Caco-2 (cell line): ENCODE results near the gene DDX54. TPM values are rescaled to one million over a fixed set of nuclear protein-coding genes. Genes with fewer than 3 reads are reported as not detected.

ENCODE experiments used
- Bru-seq: library from RNA; stranded (reverse); fragments of 400-500 nt; gene quantifications from one replicate; lab custom pipeline; 2021; lab: Mats Ljungman, UMichigan
- BruChase-seq, 2 experiments: library from RNA; stranded (reverse); fragments of 400-500 nt; gene quantifications; one replicate each; lab custom pipeline; 2021; lab: Mats Ljungman, UMichigan
- BruUV-seq: library from RNA; stranded (reverse); fragments of 400-500 nt; replicated peaks from 2 replicates; lab custom pipeline; 2021; lab: Mats Ljungman, UMichigan
- CTCF ChIA-PET: fragments of 300-600 bp; sonication (Branson Sonifier 250); formaldehyde crosslinking; loops from one replicate; lab custom pipeline; 2022; ENCODE audit warnings: antibody characterized with exemption; lab: Charles Lee
- POLR2A ChIA-PET: fragments of 300-600 bp; sonication (Branson Sonifier 250); formaldehyde crosslinking; loops from one replicate; lab custom pipeline; 2022; ENCODE audit warnings: antibody characterized with exemption; lab: Charles Lee
- DNase-seq, 2 experiments: peaks; one replicate each; pipeline versions ENCODE4 v3.0.0 to v3.0.0-alpha.2; 2020 to 2022
- H3K27me3 ChIP-seq: replicated peaks from 2 replicates; pipeline ENCODE4 v1.6.0; 2011; ENCODE audit warnings: low read length; ENCODE audit not compliant: control insufficient read depth, insufficient read depth
- H3K36me3 ChIP-seq: 2 replicates; pipeline ENCODE4 v1.5.1; 2011; ENCODE audit warnings: low read length; ENCODE audit not compliant: control insufficient read depth, insufficient read depth
- H3K4me1 ChIP-seq: fragments of 250-450 bp; sonication (Bioruptor Pico); 2 replicates; pipeline ENCODE4 v1.5.1; 2020; ENCODE audit warnings: mild to moderate bottlenecking
- H3K4me3 ChIP-seq: 2 replicates; pipeline ENCODE4 v1.5.1; 2011; ENCODE audit warnings: low read depth, mild to moderate bottlenecking, control low read depth, low read length
- H3K9me3 ChIP-seq: fragments of 250-450 bp; sonication (Bioruptor Pico); 2 replicates; pipeline ENCODE4 v1.5.1; 2020; ENCODE audit warnings: mild to moderate bottlenecking, moderate library complexity
- H3K27ac Mint-ChIP-seq: one replicate; pipeline ENCODE4 v1.8.0; 2022; ENCODE audit warnings: mixed read lengths; ENCODE audit not compliant: unreplicated experiment
- H3K27me3 Mint-ChIP-seq: one replicate; pipeline ENCODE4 v1.8.0; 2022; ENCODE audit warnings: mixed read lengths; ENCODE audit not compliant: insufficient read depth, unreplicated experiment
- H3K36me3 Mint-ChIP-seq: one replicate; pipeline ENCODE4 v1.8.0; 2022; ENCODE audit warnings: mild to moderate bottlenecking, mixed read lengths; ENCODE audit not compliant: insufficient read depth, unreplicated experiment
- H3K4me1 Mint-ChIP-seq: one replicate; pipeline ENCODE4 v1.8.0; 2022; ENCODE audit warnings: low read depth, mixed read lengths; ENCODE audit not compliant: unreplicated experiment
- H3K4me3 Mint-ChIP-seq: one replicate; pipeline ENCODE4 v1.8.0; 2022; ENCODE audit warnings: mild to moderate bottlenecking, moderate library complexity, mixed read lengths; ENCODE audit not compliant: unreplicated experiment
- H3K9me3 Mint-ChIP-seq: one replicate; pipeline ENCODE4 v1.8.0; 2022; ENCODE audit warnings: mixed read lengths; ENCODE audit not compliant: unreplicated experiment
- CTCF ChIP-seq, 2 experiments: fragments of 200-600 bp in 1 of 2; IDR thresholded peaks; 1 replicate in 1 of 2; 2 replicates in 1 of 2; pipeline versions ENCODE4 v1.5.1 to v1.8.0; 2011 to 2022; ENCODE audit warnings: antibody characterized with exemption in 1 of 2, control low read depth in 1 of 2, inconsistent platforms in 1 of 2, low read depth in 1 of 2, low read length in 1 of 2, mild to moderate bottlenecking in 1 of 2, moderate library complexity in 1 of 2; ENCODE audit not compliant: insufficient read depth in 1 of 2, severe bottlenecking in 1 of 2, unreplicated experiment in 1 of 2
- intact Hi-C: fragments of 100-400 bp; cut with micrococcal nuclease; formaldehyde crosslinking; loops from one replicate; pipeline ENCODE4 v1.10.0; 2022; ENCODE audit not compliant: unreplicated experiment
- long read RNA-seq: library from polyadenylated mRNA; stranded (forward); transcript quantifications from one replicate; pipeline ENCODE4 v2.0.0, GENCODE V29; 2022
- total RNA-seq: library from RNA; stranded (reverse); gene quantifications from 2 replicates; pipeline ENCODE4 v1.2.3, GENCODE V29; 2022

Gene DDX54
- 101 and 110 TPM in 2 replicates for total RNA-seq
- percentile 73 among the genes with signal in this experiment for Bru-seq, nascent RNA
- BruChase-seq, experiment 1, labeled RNA remaining after a 2-hour chase = percentile 72 among the genes with signal in this experiment
- BruChase-seq, experiment 2, labeled RNA remaining after a 6-hour chase = percentile 81 among the genes with signal in this experiment
- long read RNA-seq, full-length matches to known transcripts = 112 of 153 reads
- long read RNA-seq, partial matches to known transcripts = 21 of 153 reads
- long read RNA-seq, other reads (novel, unspliced or antisense) = 20 of 153 reads

DNA sequence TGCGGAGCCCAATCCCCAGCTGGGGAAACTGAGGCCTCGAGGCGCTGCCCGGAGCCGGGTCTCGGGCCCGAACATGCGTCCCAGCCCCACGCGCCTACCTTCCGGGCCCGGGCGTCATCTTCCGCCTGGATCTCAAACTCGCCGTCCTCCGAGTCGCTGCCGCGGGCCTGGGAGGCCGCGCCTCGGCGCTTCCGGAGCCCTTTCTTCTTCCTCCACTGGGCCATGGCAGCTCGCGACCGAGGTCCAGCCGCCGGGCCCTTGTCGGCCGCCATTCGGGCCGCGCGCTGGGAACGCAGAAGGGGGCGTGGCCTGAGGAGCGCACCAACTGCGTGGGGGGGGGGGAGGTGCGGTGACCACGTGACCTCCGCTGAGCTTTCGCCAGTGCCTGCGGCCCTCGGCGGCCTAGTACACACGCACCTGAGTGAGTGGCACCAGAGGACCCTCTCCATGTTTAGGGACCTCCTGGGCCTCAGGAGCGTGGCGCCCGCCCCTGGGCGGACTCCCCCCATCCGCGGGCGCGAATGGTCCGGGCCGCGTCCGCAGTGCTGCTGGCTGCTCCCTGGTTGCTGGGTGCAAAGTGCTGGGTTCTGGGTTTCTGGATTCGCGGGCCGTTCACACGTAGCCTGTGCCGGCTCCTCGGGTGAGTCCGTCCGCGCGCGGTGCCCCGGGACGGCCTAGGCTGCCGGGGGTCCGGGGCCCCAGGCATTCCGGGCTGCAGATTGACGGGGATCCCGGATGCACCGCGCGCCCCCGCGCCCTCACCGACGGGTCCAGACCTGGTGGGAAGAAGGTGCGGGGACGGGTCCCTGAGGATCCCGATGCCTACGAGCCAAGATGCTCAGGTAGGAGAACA, at the start of gene DDX54, which contains the start of gene RITA1:
TSS of gene DDX54 (minus strand) at position 299 of the 853 bp plus-strand sequence. CDS start at position 272, 27 bp downstream.
TSS of gene RITA1 (plus strand) at position 542 of the 853 bp plus-strand sequence. CDS start 1,026 bp downstream, outside the sequence.
- Mint-ChIP-seq H3K27ac (peak within 1 kb of the TSS; percentile 88), H3K4me1 (peaks cover 16% of the 10 kb centered on the region), H3K36me3 (peaks cover 66% of the 10 kb centered on the region), H3K27me3 (no peaks in the 10 kb centered on the region), H3K9me3 (no peaks in the 10 kb centered on the region), H3K4me3 (peak within 1 kb of the TSS; percentile 87)
- no TSS peak for BruUV-seq
- Histone ChIP-seq H3K4me3 (peak within 1 kb of the TSS; percentile 93), H3K4me1 (peaks cover under 1% of the 10 kb centered on the region; the same call in 1 of the 2 replicates), H3K27me3 (no peaks in the 10 kb centered on the region), H3K36me3 (peaks cover 4% of the 10 kb centered on the region; the same call in 1 of the 2 replicates), H3K9me3 (no peaks in the 10 kb centered on the region)
- ChIA-PET CTCF (interaction anchor here (0.6 to 1.8 kb wide), 3 partner anchors 11 to 32 kb away, joined by 3 to 8 read pairs (median 5); no protein-coding TSS in a partner anchor), POLR2A (interaction anchor here (0.5 to 1.8 kb wide), 8 partner anchors 20 to 775 kb away, joined by 3 to 11 read pairs (median 4); no protein-coding TSS in a partner anchor)
- no peak for TF ChIP-seq CTCF (IDR thresholded peaks at IDR 0.05; ENCODE audit: insufficient read depth in 1 of 2, low read depth in 1 of 2, low read length in 1 of 2, severe bottlenecking in 1 of 2, unreplicated experiment in 1 of 2)
- DNase-seq = peak; percentile 89 to 94
- intact Hi-C loops = no loop called here

DNA sequence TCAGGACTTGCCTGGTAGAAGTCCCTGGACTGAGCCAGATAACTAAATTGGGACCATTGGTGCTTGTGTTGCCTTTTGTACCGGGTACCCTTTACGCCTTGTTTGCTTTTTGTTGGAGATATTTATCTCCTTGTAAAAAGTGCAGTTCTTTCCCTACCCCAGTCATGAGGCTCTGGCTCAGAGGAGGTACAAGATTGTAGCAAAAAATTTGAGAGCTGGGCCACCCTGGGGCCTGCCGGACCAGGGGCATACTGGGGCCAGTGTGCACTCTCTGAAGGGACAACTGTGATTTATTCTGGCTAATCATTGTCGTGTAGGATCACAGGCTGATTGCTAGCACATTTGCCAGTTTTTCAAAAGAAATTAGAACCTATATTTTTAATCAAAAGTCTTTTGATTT, 49.2 kb upstream of the DDX54 start:
- Histone ChIP-seq H3K4me1 (peaks cover 54% of the 10 kb centered on the region), H3K4me3 (no peak overlapping the region), H3K9me3 (no peaks in the 10 kb centered on the region), H3K27me3 (no peaks in the 10 kb centered on the region), H3K36me3 (peaks cover 17% of the 10 kb centered on the region)
- no peaks in the 10 kb centered on the region for H3K9me3 Mint-ChIP-seq
- intact Hi-C loops = no loop called here
- CTCF ChIA-PET = no interaction called here
- no TSS peak for BruUV-seq
- POLR2A ChIA-PET = no interaction called here
- DNase-seq = no peak
- peaks cover 62% of the 10 kb centered on the region for H3K36me3 Mint-ChIP-seq
- no peak for TF ChIP-seq CTCF (IDR thresholded peaks at IDR 0.05; ENCODE audit: insufficient read depth in 1 of 2, low read depth in 1 of 2, low read length in 1 of 2, severe bottlenecking in 1 of 2, unreplicated experiment in 1 of 2)
- no peak overlapping the region for H3K27ac Mint-ChIP-seq
- H3K4me3 Mint-ChIP-seq = no peak overlapping the region
- H3K27me3 Mint-ChIP-seq = no peaks in the 10 kb centered on the region
- H3K4me1 Mint-ChIP-seq = peaks cover 45% of the 10 kb centered on the region

- Histone ChIP-seq H3K4me1 (peaks cover 54% of the 10 kb centered on the region), H3K27me3 (no peaks in the 10 kb centered on the region), H3K9me3 (no peaks in the 10 kb centered on the region), H3K36me3 (peaks cover 17% of the 10 kb centered on the region), H3K4me3 (no peak overlapping the region)
- ChIA-PET POLR2A (no interaction called here), CTCF (no interaction called here)
- no peaks in the 10 kb centered on the region for H3K27me3 Mint-ChIP-seq
- peaks cover 58% of the 10 kb centered on the region for H3K36me3 Mint-ChIP-seq
- H3K4me1 Mint-ChIP-seq = peaks cover 42% of the 10 kb centered on the region
- intact Hi-C loops = no loop called here
- H3K27ac Mint-ChIP-seq = peak overlapping the region; percentile 66
- TF ChIP-seq CTCF (IDR thresholded peaks at IDR 0.05; ENCODE audit: insufficient read depth in 1 of 2, low read depth in 1 of 2, low read length in 1 of 2, severe bottlenecking in 1 of 2, unreplicated experiment in 1 of 2) = no peak
- BruUV-seq = no TSS peak
- DNase-seq = no peak
- H3K9me3 Mint-ChIP-seq = no peaks in the 10 kb centered on the region
- no peak overlapping the region for H3K4me3 Mint-ChIP-seq
Measured at GRCh38 chr12:113233967-113234366, 48.7 kb upstream of the DDX54 start.
